Islet precursor cell (in vitro differentiated cells): ENCODE results near the gene KIAA0513.

Experiments used
- DNase-seq: peaks from one replicate; pipeline ENCODE4 v3.0.0-alpha.2; 2018

Gene KIAA0513, protein sequence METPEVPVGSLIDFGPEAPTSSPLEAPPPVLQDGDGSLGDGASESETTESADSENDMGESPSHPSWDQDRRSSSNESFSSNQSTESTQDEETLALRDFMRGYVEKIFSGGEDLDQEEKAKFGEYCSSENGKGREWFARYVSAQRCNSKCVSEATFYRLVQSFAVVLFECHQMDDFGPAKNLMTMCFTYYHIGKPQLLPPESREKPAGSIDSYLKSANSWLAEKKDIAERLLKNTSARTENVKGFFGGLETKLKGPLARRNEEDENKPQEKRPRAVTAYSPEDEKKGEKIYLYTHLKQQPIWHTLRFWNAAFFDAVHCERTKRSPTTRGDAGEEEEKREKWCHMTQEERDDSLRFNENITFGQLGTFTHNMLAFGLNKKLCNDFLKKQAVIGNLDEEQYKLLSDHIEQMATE

DNA sequence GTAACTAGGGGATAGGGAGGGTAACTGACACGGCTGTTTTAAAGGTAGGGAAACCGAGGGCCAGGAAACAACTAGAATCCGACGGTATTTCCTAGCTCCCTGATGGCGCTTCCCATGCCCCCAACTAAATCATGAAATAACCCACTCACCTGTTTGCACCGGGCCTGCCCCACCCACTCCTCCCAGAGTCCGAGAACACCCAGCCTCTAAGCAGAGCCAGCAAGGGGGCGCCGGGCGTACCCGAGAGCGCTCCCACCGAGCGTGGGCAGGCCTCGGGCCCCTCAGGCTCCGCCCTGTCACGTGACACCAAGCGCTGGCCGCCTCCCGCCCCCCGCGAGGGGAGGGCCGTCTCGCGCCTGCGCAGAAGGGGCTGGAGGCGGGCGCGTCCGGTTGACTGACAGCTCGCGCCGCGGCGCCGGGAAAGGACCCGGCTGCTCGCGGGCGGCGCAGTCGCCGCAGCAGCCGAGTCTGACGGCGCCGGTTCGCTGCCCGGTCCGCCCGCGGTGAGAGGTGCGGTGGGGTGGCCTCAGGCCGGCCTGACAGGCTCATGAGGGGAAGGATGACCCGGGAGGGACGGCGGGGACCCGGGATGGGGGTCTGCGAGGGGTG is at the start of gene KIAA0513:
Gene KIAA0513 (plus strand): TSS at position 447 of the 609 bp plus-strand sequence. CDS start 39,277 bp downstream, outside the sequence.
- peak; percentile 96 for DNase-seq

DNA sequence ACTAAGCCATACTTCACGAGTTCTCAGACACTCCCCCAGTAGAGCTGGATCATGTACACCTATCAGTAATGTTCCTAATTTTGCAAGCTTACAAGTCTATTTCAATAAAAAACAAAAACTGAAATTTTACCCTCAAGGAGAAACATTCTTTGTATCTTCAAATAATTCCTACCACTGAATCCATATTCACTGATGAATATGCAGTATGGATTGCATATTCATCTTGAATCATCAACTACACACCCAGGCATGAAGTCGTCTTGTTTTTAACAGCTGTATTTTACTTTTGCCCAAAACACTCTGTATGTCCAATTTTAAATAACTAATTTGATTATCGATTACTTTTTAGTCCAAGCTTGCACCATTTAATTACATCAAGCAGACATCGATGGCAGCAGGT is 48.1 kb upstream of the KIAA0513 start:
- no peak for DNase-seq

GRCh38 chr16:84982434-84982833 is 45.2 kb upstream of the KIAA0513 start:
- DNase-seq: no peak

DNA sequence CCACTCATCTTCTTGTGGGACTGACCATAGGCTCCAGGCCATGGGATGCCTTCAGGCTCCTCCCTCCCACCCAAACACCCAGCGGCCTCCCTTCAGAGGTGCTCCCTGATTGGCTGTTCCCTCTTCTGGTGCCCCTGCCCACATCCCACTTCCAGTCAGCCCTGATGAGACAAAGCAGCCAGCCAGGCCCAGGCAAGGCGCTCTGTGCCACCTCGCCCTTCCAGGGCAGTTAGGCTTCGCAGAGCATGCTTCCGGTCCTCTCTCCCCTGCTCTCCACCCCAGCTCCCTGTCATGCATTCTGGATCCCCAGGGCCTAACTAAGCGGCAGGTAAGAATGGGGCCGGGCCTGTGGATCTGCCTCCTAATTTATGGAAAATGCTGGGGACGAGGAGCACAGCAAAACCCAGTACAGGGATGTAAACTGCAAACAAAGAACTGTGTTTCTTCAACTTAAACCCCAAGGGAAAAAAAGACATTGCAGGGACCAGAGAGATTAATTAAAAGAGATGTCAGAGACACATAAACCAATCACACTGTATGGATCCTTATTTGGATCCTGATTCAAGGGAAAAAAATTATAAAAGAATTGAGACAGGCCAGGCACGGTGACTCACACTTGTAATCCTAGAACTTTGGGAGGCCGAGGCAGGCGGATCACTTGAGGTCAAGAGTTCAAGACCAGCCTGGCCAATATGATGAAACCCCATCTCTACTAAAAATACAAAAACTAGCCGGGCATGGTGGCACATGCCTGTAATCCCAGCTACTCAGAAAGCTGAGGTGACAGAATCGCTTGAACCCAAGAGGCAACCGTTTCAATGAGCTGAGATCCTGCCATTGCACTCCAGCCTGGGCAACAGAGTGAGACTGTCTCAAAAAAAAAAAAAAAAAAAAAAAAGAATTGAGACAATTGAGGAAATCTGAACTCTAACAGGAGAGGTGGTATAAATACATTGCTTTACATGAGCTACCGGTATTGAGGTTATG is 42.2 kb upstream of the KIAA0513 start:
- DNase-seq: no peak

- DNase-seq: no peak
These were observed 41.5 kb upstream of the KIAA0513 start for GRCh38 chr16:84986102-84986501.

- DNase-seq: no peak
These were observed 40.7 kb upstream of the KIAA0513 start for GRCh38 chr16:84986879-84987278.

DNA sequence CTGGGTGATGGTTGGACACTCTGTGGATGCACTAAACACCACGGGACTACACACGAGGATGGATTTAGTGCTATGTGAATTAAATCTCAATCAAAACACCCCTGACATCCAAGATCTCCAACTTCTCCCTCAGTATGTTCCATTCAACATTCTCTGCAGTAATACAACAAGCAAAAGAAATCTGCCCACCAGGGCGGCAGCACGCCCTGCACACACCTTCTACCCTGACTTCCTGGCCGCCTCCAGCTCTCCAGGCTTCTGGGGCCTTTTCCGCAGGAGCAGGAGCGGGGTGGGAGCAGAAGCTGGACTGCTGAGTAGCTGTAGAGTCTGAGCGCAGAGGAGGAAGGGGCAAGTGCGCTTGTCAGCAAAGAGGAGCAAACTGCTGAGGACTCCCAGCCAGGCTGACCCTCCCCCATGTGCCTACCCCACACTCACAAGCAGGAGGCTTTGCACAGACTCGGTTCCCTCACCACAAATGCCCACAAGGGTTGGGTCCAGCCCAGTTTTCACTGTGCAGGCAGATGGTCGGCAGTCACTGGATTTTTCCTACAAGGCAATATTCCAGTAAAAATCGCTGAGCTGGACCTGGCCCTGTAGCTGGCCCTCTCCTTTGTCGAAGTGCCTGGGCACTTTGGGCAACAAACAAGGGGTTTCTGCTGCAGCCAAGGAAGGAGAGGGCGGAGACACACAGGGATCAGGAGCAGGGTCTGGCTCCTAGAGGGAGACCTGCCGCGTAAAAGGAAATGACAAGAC is 39.1 kb upstream of the KIAA0513 start:
- DNase-seq: no peak

DNA sequence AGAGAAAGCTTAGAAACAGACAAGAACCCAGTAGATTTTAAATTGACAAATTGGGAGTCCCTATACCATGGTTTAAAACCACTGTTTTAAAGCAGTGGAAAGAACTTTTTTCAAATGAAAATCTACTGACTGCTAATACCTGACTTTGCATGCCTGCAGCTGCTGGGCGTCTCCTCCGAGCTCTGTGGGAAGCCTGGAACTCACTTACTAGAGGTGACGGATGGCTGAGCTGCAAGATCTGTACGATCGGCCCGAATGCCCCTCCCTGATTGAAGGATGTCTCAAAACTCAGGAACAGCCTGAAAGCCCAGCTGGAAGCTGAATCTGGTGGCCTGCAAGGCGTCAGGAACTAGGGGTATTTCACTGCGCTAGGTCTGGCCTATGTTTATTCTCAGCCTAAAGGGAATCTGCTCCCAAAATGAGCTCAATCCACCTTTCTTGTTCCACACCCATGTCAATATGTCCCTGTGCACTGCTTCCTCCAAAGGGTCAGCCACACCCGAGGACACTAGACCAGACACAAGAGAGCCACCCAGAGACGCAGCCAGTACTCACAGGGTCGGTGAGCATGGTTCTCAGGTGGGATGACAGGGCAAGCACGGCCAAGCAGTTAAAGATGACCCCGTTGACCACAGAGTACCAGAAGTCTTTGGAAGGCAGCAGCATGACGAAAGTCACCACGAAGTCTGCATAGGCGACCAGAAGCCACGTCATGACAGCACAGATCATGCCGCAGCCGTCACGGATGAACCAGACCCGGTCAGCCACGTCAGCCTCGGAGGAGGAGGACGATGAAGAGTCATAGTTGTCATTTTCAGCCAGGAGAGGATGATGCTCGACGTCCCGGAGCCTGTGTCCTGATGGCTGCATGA is 37.6 kb upstream of the KIAA0513 start:
- no peak for DNase-seq

DNA sequence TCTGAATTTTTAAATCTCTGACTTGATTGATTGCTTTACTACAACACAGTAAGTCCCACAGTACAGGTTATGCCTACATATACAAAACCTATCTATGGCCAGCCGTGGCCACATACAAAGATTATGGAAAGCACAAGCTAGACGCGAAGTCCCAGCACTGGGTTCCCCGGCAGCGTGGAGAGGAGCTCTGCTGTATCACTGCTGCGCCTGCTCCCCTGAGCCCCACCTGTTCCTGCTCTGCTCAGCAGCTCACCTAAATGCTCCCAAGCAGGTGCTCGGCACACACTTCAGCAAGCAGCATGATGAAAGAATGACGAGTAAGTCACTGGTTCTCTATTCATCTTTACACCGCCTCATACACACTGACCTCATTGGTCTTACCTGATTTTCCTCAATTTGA is 36.8 kb upstream of the KIAA0513 start:
- no peak for DNase-seq

GRCh38 chr16:84992717-84993075 is 34.9 kb upstream of the KIAA0513 start:
- no peak for DNase-seq

DNA sequence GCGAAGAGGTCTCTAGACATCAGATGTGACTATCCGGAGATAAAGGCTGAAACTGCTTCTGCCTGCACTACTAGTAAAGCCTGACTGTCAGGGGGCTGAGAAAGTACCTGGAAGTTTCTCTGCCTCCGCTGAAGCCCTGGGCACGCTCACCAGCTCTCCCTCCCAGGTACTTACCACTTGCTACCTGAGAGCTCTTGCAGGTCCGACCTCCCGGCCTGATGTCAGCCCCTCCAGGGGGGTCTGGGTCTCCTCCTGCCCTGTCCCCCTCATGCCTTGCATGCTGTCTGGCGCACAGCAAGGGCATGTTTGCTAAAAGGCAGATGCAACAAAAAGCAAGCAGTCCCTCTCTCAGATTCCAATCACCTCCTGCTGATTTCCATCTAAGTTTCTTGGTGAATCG is 33.7 kb upstream of the KIAA0513 start:
- DNase-seq: no peak

DNA sequence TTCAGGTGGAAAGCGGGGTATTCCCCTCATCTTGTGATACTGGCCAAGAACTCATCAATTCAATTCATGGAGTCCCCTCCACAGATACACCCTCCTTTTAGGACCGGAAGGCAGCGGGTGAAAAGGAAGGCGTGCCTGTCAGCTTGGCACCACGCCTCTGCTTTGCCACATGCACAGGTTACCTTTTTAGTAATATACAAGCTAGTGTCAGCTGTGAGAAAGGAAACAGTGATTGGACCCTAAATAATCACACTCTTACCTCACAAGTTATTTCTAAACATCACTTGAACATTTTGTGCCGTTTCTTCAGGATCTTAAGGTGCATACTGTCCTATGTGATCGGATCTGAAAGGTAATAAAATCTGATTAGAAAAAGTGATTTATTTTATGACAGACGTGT is 31.9 kb upstream of the KIAA0513 start:
- no peak for DNase-seq

DNA sequence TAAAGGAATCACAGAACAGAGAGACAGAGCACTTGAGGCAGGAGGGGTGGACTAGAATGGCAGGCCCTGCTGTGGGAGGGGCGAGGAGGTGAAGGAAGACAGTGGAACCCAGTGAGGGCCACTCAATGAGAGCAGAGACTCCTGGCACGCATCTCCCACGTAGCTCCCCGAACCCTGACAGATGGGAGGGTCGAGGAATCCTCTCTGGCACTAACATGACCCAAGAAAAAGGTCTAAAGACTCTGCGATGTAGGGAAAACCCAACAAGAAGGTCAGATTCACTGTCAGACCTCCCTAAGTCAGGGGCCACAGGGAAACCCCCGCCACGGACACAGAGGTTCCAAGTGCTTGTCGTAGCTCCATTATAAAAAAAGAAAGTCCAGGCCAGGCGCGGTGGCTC is 31.2 kb upstream of the KIAA0513 start:
- no peak for DNase-seq

- no peak for DNase-seq
These were observed 28.4 kb upstream of the KIAA0513 start for GRCh38 chr16:84999200-84999599.

- DNase-seq: no peak
These were observed 27.6 kb upstream of the KIAA0513 start for GRCh38 chr16:84999857-85000480.

DNA sequence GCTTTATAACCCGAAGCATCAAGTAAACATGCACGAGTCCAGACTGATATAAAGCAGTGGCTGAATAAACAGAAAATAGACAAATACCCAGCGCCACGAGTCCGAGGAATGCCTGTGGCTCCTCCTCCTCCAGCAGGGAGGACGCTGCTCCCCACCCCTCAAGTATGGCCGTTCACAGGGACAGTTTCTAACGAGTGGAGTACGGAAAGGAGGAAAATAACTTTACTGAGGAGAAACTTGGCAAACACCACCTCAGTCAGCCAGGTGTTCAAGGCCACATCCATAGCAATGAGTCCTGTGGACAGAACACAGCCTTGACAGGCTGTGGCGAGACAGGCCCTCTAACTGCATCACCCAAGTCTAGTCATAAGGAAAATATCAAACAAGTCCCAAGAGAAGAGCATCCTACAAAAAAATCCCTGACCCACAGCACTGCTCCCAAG is 25.5 kb upstream of the KIAA0513 start:
- DNase-seq: no peak

GRCh38 chr16:85002608-85003007 is 25.0 kb upstream of the KIAA0513 start:
- DNase-seq: no peak

DNA sequence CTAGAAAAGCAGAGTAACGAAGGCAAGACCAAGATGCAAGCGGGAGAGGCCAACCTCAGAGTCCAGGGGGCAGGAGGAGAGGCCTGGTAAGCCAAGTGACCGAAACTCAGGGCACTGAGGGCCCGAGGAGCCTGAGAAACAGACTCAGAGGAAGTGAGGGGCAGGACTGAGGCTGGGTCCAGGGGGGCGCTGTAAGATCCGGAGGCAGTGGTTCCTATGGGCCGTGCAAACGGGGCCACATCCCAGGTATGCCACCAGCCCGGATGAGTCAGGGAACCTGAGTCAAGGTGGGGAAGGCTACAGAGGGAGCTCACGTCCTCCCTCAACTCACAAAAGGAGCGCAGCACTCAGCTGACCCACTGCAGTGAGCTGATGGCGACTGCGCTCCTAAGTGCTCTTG is 24.5 kb upstream of the KIAA0513 start:
- no peak for DNase-seq

DNA sequence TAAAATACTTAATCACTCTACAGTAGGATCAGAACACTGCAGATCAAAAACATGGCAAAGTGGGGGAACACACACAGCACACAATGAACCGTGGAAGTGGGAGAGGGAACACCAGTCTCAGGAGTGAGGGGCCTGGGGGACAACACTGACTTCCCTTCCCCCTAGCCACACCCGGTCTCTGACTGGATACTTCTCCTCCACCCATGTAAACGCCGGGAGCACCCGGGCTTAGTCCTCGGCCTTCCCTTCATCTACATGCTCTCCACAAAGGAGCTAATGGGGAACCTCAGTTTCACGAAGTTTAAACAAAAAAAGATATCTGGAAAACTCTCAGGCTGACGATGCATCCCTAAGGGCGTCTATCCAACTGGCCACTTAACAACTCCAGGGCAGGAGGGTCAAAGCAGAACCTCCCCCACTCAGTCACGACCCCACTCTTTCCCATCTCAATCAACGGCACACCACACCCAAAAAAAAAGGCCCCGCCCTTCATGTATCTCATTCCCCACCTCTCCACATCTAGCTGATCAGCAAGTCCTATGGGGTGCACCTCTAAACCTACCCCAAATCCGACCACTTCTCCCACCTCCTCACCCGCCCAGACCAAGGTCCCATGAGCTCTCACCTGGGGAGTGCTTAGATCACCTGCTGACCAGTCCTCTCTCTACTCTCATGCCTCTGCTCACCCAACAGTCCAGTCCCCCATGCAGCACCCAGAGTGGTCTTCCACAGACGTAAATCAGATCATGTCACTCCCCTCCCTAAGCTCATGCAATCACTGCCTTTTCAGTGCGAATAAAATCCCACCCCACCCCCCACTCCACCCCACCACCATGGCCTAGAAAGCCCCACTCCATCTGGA is 23.6 kb upstream of the KIAA0513 start:
- no peak for DNase-seq

GRCh38 chr16:85004587-85005205 is 22.9 kb upstream of the KIAA0513 start:
- peak; percentile 90 for DNase-seq
